MM.1S (cell line): Measurements from ENCODE around the gene FILIP1.
"Not testable (repeated sequence)": the region's sequence is repeated elsewhere in the genome, so short reads cannot be mapped to it uniquely, and the experiment has no call there.

Source experiments
- EZH2phosphoT487 ChIP-seq: fragments of 300-600 bp; sonication (generic); IDR thresholded peaks from 2 replicates; pipeline ENCODE4 v1.6.1; 2018; ENCODE audit warnings: antibody characterized with exemption, low read length
- TF ChIP-seq, protein P1 (sequence below): fragments of 300-600 bp; sonication (generic); IDR thresholded peaks from 2 replicates; pipeline ENCODE4 v1.5.1; 2016; ENCODE audit warnings: antibody characterized with exemption, low read length, mixed read lengths

DNA sequence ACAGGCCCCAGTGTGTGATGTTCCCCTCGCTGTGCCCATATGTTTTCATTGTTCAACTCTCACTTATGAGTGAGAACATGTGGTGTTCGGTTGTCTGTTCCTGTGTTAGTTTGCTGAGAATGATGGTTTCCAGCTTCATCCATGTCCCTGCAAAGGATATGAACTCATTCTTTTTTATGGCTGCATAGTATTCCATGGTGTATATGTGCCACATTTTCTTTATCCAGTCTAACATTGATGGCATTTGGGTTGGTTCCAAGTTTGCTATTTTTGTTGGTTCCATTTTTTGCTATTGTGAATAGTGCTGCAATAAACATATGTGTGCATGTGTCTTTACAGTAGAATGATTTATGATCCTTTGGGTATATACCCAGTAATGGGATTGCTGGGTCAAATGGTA lies 83.0 kb downstream of the FILIP1 start:
- TF ChIP-seq, protein P1, sequence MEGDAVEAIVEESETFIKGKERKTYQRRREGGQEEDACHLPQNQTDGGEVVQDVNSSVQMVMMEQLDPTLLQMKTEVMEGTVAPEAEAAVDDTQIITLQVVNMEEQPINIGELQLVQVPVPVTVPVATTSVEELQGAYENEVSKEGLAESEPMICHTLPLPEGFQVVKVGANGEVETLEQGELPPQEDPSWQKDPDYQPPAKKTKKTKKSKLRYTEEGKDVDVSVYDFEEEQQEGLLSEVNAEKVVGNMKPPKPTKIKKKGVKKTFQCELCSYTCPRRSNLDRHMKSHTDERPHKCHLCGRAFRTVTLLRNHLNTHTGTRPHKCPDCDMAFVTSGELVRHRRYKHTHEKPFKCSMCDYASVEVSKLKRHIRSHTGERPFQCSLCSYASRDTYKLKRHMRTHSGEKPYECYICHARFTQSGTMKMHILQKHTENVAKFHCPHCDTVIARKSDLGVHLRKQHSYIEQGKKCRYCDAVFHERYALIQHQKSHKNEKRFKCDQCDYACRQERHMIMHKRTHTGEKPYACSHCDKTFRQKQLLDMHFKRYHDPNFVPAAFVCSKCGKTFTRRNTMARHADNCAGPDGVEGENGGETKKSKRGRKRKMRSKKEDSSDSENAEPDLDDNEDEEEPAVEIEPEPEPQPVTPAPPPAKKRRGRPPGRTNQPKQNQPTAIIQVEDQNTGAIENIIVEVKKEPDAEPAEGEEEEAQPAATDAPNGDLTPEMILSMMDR = not testable (repeated sequence)
- not testable (repeated sequence) for TF ChIP-seq EZH2phosphoT487
